Posterior vena cava (tissue), 2 donors: ENCODE results near the gene P2RX7. TPM values are rescaled to one million over a fixed set of nuclear protein-coding genes. Genes with fewer than 3 reads are reported as not detected.
"Not testable (repeated sequence)": the region's sequence is repeated elsewhere in the genome, so short reads cannot be mapped to it uniquely, and the experiment has no call there.

Source experiments
- DNase-seq: peaks from one replicate; pipeline ENCODE4 v3.0.0-alpha.2; 2020; ENCODE audit warnings: low spot score
- intact Hi-C, 2 donors: fragments of 100-400 bp; cut with DNase I; formaldehyde crosslinking; loops; one replicate each; pipeline versions ENCODE4 v1.14.1 to v1.14.2; 2022 to 2023
- total RNA-seq, 2 donors: library from RNA; stranded (reverse); fragmentation: NEBNext Ultra II Directional; extraction: Animal tissue kit (Norgen Biotek cat#: 25700); gene quantifications; one replicate each; pipeline ENCODE4 v1.2.1, GENCODE V29; 2021
- donor health status: DM: yes; HTN: yes; CAD: no.
- donor health status: DM: yes; HTN: yes; CAD: no.

The P2RX7 gene
- total RNA-seq, 2 donors from 2014 or later = 4.5 to 5.0 TPM

DNA sequence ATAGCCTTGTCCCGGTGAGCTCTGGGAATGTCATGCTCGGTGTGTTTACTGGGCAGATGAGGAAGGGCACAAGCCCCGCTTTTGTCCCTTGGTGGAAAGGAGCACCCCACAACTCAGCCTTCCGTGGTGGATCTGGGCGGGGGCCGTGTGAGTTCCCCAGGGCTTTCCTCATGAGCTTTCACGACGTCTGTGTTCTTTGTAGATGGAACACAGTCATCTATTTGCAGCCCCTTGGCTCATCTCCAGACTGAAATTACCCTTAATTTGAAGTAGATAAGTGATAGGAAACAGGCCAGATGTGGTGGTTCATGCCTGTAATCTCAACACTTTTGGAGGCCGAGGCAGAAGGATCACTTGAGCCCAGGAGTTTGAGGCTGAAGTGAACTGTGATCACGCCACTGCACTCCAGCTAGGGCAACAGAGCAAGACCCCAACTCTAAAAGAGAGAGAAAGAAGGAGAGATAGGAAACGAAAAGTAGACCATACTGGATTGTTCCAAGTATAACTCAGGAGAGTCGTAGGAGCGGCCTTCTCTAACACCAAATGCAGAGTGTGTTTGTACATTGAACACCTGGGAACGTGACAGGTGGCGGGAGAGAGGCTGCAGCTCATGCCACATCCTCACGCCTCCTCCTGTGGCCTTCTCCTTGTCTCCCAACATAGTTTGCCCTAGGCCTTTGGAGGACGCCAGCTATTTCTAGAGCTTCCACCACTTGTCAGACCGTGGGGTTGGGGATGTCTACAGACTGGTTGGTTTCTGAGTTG, 86.1 kb downstream of the P2RX7 start:
- intact Hi-C loops = no loop called here

DNA sequence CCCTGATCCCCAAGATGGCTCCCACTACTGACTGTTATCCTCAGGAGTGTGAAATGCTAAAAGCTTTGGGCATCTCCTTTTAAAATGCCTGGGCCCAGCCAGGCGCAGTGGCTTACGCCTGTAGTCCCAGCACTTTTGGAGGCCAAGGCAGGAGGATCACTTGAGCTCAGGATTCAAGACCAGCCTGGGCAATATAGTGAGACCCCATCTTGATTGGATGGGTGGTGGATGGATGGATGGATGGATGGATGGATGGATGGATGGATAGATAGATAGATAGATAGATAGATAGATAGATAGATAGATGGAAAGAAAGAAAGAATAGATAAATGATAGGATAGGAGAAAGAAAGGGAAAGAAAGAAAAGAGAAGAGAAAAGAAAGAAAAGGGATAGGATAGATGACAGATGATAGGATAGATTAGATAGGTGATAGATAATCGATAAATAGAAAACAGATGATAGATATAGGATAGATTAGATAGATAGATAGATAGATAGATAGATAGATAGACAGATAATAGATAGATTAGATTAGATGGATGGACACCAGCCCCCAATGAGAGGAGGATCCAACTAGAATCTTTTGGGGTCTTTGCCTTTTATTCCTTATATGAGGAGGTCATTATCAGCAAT, 86.8 kb downstream of the P2RX7 start:
- DNase-seq = no peak
- intact Hi-C loops = no loop called here

More for the DNA sequence above, 86.1 kb downstream of the P2RX7 start:
- DNase-seq = no peak

DNA sequence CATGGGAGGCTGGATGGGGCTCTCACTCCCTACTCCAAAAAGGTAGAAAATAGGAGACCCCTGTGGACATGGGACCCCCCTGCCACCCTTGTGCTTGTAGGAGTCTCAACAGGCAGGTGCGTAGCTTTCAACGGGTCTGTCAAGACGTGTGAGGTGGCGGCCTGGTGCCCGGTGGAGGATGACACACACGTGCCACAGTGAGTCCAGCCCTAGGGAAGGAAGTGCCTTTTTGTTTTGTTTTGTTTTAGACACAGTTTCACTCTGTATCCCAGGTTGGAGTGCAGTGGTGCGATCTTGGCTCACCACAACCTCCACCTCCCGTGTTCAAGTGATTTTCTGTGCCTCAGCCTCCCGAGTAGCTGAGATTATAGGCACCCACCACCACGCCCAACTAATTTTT, 90.2 kb downstream of the P2RX7 start:
- intact Hi-C loops = no loop called here
- no peak for DNase-seq

DNA sequence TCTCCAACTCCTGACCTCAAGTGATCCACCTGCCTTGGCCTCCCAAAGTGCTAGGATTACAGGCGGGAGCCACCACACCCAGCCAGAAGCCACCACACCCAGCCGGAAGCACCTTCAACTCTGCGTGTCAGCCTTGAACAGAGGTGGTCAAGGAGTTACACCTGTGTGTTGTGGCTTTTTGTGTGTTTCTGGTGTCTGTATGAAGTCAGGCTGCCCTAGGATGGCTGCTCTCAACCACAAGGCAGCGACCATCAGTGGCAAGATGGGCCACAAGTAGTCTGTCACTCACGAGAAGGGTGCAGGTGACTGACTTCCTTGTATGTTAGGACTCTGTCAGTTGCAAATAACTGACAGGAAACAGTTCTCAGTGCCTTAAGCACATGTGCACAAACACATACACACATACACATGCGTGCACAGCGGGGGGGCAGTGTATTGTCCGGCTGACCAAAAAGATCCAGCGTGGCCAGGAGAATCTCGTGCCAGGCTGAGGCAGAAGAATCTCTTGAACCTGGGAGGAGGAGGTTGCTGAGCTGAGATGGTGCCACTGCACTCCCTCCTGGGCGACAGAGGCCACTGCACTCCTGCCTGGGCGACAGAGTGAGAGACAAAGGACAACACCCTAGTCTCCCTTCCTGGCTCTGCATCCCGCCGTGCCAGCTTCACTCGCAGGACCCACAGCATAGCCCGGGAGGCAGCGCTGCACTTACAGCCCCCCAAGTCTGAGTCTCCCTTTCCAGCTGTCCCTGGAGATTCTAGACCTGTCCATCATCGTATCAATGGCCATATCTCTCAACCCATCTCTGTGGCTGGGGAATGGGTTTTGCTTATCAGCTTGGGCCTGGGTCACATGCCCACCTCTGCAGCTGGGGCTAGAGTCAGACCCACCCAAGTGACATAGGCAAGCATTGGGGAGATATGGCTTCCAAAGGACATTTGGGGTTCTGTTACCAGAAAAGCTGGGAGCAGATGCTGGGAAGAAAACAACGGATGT, 90.9 kb downstream of the P2RX7 start:
- no peak for DNase-seq
- intact Hi-C loops = no loop called here

DNA sequence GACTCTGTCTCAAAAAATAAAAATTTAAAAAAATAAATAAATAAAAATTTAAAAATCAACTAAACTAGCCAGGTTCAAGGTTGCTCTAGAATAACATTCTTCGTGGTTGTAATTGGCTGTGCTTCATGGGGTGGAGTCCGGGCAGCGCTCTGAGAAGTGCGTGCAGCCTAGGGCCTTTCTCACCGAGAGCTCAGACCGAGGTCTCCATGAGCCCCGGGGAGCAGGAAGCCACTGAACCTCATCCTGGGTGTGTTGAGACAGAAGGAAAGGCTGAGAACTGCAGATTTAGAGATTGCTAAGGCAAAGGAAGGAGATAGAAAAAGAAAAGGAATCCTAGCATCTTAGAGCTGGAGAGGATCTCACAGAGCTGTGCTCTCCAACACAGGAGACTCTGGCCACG, 91.9 kb downstream of the P2RX7 start:
- intact Hi-C loops = no loop called here
- no peak for DNase-seq

DNA sequence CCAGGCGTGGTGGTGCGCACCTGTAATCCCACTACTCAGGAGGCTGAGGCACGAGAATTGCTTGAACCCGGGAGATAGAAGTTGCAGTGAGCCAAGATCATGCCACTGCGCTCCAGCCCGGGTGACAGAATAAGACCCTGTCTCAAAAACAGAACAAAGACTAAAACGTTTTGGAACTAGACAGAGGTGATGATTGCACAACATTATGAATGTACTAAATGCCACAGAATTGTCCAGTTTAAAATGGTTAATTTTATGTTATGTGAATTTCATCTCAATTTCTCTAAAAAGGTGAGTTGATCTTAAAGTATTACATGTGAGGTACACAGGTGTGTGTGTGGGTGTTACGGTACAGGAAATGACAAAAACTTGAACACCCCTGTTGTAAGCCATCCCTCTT, 93.7 kb downstream of the P2RX7 start:
- intact Hi-C loops = no loop called here
- no peak for DNase-seq

DNA sequence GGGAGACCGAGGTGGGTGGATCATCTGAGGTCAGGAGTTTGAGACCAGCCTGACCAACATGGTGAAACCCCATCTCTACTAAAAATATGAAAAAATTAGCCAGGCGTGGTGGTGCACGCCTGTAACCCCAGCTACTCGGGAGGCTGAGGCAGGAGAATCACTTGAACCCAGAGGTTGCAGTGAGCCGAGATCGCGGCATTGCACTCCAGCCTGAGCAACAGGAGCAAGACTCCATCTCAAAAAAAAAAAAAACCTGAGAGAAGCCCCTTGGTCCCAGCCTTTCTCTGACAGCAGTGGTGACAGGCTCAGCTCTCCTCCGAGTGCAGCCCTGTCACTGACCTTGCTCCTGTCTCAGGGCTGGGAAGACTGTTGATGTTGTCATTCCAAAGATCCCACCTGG, 94.2 kb downstream of the P2RX7 start:
- DNase-seq, intact Hi-C loops: not testable (repeated sequence)

DNA sequence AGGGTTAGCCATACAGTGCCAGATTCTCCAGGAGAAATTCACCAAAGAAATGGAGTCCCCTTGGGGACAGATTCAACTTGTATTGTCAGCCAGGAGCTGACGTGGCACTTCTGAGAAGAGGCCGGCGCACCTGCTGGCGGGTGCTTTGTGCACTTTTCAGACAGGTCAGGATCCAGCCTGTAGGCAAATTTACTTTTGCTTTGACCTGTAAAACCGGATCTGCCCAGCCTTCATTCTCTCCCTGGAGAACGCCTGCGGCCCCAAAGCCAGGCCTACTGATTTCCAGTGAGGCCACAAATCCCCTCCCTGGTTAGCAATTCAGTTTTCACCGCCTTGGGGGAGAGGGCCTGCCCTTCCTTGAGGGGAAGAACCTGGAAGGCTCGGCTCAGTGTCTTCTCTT, 94.6 kb downstream of the P2RX7 start:
- no peak for DNase-seq
- intact Hi-C loops = no loop called here

DNA sequence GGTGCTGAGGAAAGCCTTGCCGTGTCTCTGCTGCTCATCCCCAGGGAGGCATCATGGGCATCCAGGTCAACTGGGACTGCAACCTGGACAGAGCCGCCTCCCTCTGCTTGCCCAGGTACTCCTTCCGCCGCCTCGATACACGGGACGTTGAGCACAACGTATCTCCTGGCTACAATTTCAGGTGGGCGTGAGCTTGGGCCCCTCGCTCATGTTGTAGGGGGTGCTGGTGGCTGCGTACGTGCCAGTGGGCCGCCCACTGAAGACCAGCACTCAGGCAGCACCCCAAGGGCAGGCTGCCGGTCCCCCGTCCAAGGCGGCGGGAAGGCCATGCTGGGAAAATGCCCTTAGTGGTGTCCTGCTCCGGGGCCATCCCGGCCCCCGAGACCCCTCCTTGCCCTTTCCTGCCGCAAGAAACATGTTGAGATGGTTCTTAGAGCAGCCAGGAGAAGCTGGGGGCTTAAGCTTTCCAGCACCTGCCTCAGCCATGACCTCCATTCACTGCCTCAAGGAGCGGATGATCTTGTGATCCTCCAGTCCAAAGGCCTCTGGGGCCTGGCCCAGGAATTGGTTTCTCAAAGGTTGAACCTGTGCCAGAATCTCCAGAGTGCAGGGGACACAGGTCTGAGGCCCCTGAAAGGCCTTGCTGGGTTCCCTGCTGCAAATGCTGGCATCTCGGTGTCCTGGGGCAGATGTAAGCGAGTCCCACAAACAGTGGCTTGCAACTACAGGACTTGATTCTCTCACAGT, 96.4 kb downstream of the P2RX7 start:
- no peak for DNase-seq
- intact Hi-C loops = no loop called here

DNA sequence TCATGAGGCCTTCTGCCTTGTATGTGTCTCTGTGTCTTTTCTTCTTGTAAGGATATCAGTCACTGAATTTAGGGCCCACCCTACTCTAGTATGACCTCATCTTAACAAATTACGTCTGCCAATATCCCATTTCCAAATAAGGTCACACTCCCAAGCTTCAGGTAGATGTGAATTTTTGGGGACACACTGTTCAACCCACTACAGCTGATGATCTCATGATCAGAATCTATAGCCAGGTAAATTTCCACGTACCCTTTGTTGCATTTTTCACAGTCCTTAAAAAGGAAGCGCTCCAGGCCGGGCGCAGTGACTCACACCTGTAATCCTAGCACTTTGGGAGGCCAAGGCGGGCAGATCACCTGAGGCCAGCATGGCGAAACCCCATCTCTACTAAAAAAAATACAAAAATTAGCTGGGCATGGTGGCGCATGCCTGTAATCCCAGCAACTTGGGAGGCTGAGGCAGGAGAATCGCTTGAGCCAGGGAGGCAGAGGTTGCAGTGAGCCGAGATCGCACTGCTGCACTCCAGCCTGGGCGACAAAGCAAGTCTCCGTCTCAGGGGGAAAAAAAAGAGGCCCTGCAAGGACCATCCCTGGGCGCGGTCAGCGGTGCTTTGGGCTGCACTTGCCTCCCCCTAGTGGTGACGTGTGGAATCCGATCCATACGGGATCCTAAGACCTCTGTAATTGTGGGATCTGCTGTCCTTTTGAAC, 97.3 kb downstream of the P2RX7 start:
- intact Hi-C loops = loop anchor here in 1 of 2 donors (10.0 kb wide), 1 partner anchor 115 kb away; no protein-coding TSS in a partner anchor
- DNase-seq = peak; percentile 91

DNA sequence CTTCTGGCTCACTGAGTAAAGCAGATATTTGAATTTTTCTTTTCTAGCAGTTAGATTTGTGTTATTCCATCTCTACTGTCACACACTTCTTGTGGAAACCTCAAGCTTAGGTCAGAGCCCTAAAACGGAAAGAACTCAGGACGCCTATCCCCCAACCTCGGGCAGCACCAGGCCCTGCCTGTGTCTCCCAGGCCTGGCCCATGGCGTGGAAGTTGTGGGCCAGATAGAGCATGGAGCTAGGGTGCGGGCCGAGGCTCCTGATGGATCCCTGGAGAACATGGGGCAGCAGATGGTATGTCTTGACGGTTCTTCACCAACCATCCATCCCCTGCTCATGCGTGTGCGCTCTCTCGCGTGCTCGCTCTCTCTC, 97.8 kb downstream of the P2RX7 start:
- intact Hi-C loops = loop anchor here in 1 of 2 donors (10.0 kb wide), 1 partner anchor 116 kb away; no protein-coding TSS in a partner anchor
- no peak for DNase-seq

DNA sequence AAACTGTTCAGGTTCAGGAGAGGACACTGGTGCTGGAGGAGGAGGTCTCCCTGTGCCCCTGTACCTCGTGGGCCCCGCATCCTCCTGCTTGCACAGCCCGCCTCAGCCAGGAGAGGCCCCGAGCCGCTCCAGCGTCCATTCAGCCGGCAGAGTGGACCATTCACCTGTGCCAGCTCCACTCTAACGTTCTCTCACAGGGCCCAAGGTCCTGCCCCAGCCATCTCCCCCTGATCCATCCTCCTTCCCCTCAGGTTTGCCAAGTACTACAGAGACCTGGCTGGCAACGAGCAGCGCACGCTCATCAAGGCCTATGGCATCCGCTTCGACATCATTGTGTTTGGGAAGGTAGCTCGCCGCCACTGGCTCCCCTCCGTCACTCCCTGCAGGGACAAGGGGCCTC, 99.5 kb downstream of the P2RX7 start:
- no peak for DNase-seq
- intact Hi-C loops = loop anchor here in 1 of 2 donors (10.0 kb wide), 1 partner anchor 117 kb away; no protein-coding TSS in a partner anchor

DNA sequence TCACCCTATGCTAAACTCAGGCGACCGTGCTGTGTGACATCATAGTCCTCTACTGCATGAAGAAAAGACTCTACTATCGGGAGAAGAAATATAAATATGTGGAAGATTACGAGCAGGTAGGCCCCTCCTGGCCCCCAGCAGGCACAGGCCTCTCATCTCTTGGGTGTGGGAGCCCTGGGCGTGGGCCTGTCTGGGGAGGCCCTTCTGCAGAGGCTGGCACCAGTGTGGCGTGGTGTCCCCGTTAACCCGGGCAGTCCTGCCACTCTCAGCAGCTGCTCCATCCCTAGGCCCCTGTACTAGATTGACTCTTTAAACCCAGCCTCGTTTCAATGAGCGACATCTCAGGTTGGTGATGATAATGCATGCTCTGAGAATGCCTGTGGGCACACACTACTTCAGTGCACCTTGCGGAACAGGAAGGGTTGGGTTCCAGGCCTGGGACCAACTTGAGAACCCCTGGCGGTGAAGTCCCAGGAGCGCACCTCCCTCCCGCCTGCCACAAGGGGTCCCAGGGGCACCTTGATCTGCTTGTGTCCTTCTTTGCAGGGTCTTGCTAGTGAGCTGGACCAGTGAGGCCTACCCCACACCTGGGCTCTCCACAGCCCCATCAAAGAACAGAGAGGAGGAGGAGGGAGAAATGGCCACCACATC, 100.4 kb downstream of the P2RX7 start:
- DNase-seq = no peak
- intact Hi-C loops = loop anchor here in 1 of 2 donors (10.0 kb wide), 1 partner anchor 118 kb away; no protein-coding TSS in a partner anchor

DNA sequence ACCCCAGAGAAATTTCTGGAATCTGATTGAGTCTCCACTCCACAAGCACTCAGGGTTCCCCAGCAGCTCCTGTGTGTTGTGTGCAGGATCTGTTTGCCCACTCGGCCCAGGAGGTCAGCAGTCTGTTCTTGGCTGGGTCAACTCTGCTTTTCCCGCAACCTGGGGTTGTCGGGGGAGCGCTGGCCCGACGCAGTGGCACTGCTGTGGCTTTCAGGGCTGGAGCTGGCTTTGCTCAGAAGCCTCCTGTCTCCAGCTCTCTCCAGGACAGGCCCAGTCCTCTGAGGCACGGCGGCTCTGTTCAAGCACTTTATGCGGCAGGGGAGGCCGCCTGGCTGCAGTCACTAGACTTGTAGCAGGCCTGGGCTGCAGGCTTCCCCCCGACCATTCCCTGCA, 100.9 kb downstream of the P2RX7 start:
- no peak for DNase-seq
- intact Hi-C loops = loop anchor here in 1 of 2 donors (10.0 kb wide), 1 partner anchor 119 kb away; no protein-coding TSS in a partner anchor

DNA sequence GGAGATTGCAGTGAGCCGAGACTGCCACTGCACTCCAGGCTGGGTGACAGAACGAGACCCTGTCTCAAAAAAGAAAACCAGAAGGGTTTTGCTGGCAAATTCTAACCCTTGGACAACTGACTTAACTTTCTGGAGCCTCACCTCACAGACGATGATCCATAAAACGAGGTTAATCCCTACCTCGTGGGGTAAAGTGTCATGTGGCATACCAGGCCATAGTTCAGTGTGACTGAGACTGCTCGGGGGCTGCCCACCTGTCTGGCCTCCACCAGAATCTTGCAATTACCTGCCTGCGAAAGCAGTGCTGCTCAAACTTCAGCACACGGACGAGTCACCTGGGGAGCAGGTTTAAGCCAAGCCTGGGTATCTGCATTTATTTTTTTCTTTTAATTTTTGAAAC, 104.1 kb downstream of the P2RX7 start:
- no peak for DNase-seq
- intact Hi-C loops = loop anchor here in 1 of 2 donors (10.0 kb wide), 1 partner anchor 122 kb away; no protein-coding TSS in a partner anchor

DNA sequence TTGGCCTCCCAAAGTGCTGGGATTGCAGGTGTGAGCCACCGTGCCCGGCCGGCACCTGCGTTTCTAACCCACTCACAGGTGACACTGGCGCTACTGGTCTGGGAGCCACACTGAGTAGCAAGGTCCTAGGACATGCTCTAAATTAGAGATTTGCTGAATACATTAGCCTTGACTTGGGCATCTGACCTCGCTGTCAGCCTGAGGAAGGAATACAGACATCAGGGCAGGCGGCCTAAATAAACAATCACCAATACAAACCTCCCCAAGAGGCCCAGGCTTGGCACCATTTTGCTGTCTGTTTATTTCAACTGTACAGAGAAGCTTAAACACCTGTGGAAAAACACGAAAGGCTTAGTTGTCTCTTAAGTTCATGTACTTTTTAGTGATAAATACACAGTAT, 104.7 kb downstream of the P2RX7 start:
- intact Hi-C loops = loop anchor here in 1 of 2 donors (10.0 kb wide), 1 partner anchor 123 kb away; no protein-coding TSS in a partner anchor

More for the DNA sequence above, 104.7 kb downstream of the P2RX7 start:
- no peak for DNase-seq
